NOMO-1 treated with DMSO at 0.1 percent for 48 hours (cell line): ENCODE results near the gene STX2.
"Not testable (repeated sequence)": the region's sequence is repeated elsewhere in the genome, so short reads cannot be mapped to it uniquely, and the experiment has no call there.

Experiments used
- DNase-seq: peaks from one replicate; lab custom pipeline; 2025; ENCODE audit not compliant: unreplicated experiment; lab: John Stamatoyannopoulos, UW

Gene STX2

GRCh38 chr12:130838951-130839769 lies at the start of gene STX2:
Gene STX2, minus strand, starts transcription at chr12:130839250. Its CDS starts 151 bp downstream, at chr12:130839099.
- DNase-seq: peak; percentile 73

- DNase-seq: not testable (repeated sequence)
Observed at GRCh38 chr12:130887190-130887589, 48.1 kb upstream of the STX2 start.

DNA sequence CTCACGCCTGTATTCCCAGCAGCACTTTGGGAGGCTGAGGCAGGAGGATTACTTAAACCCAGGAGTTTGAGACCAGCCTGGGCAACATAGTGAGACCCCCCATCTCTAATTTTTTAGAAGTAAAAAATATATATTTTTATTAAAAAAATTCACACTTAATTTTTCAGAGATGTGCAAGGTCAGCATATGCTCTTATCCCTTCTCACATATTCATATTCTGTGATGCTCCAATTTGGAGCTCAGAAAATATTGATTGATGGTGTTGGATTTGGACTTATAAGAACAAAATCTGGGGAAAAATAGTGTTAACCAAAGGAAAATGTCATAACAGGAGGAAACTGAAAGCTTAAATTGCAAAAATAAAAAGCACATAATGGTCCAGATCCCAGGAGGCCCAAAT lies 42.5 kb upstream of the STX2 start:
- no peak for DNase-seq

DNA sequence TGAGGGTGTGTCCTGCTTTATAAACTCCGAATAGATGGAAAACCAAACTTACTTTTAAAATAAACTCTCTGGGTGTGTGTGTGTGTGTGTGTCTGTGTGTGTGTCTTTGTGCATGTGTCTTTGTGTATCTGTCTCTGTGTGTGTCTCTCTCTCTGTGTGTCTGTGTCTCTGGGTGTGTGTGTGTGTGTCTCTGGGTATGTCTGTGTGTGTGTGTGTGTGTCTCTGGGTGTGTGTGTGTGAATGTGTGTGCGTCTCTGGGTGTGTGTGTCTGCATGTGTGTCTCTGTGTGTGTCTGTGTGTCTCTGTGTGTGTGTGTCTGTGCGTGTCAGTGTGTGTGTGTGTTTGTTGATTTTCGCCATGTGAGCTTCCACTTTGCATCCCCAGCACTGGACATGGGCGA lies 42.0 kb upstream of the STX2 start:
- no peak for DNase-seq

GRCh38 chr12:130880411-130880885 lies 41.4 kb upstream of the STX2 start:
- DNase-seq: no peak

- no peak for DNase-seq
Observed at GRCh38 chr12:130879781-130880389, 40.8 kb upstream of the STX2 start.

DNA sequence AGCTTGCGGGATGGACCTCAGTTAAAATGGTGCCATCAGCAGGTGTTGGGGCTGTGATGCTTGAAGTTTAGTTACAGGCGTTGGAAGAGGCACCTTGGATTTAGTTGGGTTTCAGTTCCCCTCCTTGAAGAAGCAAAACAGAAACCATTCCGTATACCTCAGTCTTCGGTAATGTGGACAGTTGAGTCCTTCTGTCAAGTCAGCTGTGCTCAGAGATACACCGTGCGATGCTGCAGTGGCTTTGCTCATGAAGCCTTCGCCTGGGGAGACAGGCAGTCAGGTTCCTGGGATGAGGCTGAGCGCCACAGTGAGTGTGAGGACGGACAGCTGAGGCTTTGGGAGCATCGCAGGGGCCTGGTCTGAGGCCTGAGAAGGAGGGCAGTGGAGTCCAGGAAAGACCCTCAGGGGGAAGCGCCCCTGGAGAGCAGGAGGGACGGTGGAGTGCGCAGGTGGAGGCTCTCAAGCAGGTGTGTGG lies 40.2 kb upstream of the STX2 start:
- DNase-seq: peak; percentile 69

GRCh38 chr12:130878193-130879185 lies 39.4 kb upstream of the STX2 start:
- no peak for DNase-seq

- no peak for DNase-seq
Observed at GRCh38 chr12:130877333-130877732, 38.3 kb upstream of the STX2 start.

- no peak for DNase-seq
Observed at GRCh38 chr12:130876758-130877157, 37.7 kb upstream of the STX2 start.

GRCh38 chr12:130876297-130876696 lies 37.2 kb upstream of the STX2 start:
- DNase-seq: no peak

DNA sequence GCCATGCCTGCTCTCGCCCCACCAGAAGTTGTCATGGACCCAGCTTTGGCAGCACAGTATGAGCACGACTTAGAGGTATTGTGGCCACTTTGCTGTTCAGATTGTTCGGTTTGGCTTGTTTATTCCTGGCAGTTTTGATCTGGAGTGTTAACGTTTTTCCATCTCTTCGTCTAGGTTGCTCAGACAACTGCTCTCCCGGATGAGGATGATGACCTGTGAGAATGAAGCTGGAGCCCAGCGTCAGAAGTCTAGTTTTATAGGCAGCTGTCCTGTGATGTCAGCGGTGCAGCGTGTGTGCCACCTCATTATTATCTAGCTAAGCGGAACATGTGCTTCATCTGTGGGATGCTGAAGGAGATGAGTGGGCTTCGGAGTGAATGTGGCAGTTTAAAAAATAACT lies 36.7 kb upstream of the STX2 start:
- not testable (repeated sequence) for DNase-seq

GRCh38 chr12:130875193-130875592 lies 36.1 kb upstream of the STX2 start:
- DNase-seq: no peak

- no peak for DNase-seq
Observed at GRCh38 chr12:130874696-130875095, 35.6 kb upstream of the STX2 start.

- no peak for DNase-seq
Observed at GRCh38 chr12:130873825-130874224, 34.8 kb upstream of the STX2 start.

DNA sequence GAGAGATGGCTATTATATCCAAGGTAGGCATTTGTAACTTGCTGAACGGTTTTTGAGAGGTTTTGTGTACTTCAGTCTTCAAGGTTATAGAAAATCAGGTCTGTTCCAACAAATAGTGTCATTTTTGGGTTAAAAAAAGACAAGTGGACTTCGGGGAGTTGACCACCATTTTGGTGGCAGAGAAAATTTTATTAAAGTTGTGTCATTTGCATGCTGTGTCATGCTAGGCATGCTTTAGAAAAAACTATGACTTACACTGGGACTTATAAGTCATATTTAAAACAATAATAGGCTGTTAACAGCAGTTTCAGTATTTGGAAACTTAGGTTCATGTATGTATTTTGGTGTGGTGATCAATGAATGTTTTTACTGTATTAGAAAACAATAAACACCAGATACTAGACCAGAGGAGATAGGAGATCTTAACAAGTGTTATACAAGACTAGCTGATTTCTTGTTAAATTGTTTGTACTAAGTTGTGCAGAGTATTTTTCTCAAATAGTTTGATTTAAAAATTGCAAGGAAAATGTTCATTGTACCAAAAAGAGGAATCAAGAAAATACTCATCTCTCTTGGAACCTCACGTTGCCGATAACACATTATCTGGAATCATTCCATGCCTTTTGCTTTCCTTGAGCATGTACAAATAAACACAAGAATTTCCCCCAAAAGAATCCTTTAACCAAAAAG lies 34.2 kb upstream of the STX2 start:
- no peak for DNase-seq

- DNase-seq: no peak
Observed at GRCh38 chr12:130872179-130873096, 33.4 kb upstream of the STX2 start.

GRCh38 chr12:130871286-130872178 lies 32.5 kb upstream of the STX2 start, which contains the start of gene RAN:
Gene RAN, plus strand, starts transcription at chr12:130872066. Its CDS starts 528 bp downstream, at chr12:130872594.
- peak; percentile 84 for DNase-seq
